ENCODE results near the gene HEATR5A. TPM values are rescaled to one million over a fixed set of nuclear protein-coding genes. Genes with fewer than 3 reads are reported as not detected.
A peak's percentile ranks its signal among the peaks of the same experiment; 100 is the strongest.

HEATR5A gene
- total and polyA plus RNA-seq, 2 of the 13 experiments (the other 11 are each of a cell fraction or from before 2014, with no cell fraction given): 36.4 to 105 TPM

- TF ChIP-seq ZNF331 (CRISPR knock-in tag; IDR thresholded peaks at IDR 0.05) (peak; percentile 9; the same call in 1 of the 2 replicates), RFXANK (CRISPR knock-in tag; IDR thresholded peaks at IDR 0.05) (0 out of 2 replicates have a peak, but pooled peaks have one; percentile 3), MYC (CRISPR knock-in tag; IDR thresholded peaks at IDR 0.05; ENCODE audit: borderline replicate concordance) (peak; percentile 51; the same call in 1 of the 2 replicates), ZZZ3 (CRISPR knock-in tag; IDR thresholded peaks at IDR 0.05; ENCODE audit: borderline replicate concordance) (no peak), TRIM22 (IDR thresholded peaks at IDR 0.05) (no peak), MLXIP (CRISPR knock-in tag; IDR thresholded peaks at IDR 0.05; ENCODE audit: borderline replicate concordance) (peak; percentile 13; the same call in 1 of the 2 replicates), GZF1 (CRISPR knock-in tag; IDR thresholded peaks at IDR 0.05) (peak; percentile 8; the same call in 1 of the 2 replicates), ELF4 (CRISPR knock-in tag; IDR thresholded peaks at IDR 0.05; ENCODE audit: borderline replicate concordance) (peak; percentile 88; the same call in 1 of the 2 replicates), KDM4B (CRISPR knock-in tag; IDR thresholded peaks at IDR 0.05) (no peak), ZBTB4 (CRISPR knock-in tag; IDR thresholded peaks at IDR 0.05; ENCODE audit: borderline replicate concordance) (peak; percentile 57), KDM5A (IDR thresholded peaks at IDR 0.05; ENCODE audit: borderline replicate concordance, low read length) (peak; percentile 65; the same call in 1 of the 2 replicates)
- TF ChIP-seq, protein P1, sequence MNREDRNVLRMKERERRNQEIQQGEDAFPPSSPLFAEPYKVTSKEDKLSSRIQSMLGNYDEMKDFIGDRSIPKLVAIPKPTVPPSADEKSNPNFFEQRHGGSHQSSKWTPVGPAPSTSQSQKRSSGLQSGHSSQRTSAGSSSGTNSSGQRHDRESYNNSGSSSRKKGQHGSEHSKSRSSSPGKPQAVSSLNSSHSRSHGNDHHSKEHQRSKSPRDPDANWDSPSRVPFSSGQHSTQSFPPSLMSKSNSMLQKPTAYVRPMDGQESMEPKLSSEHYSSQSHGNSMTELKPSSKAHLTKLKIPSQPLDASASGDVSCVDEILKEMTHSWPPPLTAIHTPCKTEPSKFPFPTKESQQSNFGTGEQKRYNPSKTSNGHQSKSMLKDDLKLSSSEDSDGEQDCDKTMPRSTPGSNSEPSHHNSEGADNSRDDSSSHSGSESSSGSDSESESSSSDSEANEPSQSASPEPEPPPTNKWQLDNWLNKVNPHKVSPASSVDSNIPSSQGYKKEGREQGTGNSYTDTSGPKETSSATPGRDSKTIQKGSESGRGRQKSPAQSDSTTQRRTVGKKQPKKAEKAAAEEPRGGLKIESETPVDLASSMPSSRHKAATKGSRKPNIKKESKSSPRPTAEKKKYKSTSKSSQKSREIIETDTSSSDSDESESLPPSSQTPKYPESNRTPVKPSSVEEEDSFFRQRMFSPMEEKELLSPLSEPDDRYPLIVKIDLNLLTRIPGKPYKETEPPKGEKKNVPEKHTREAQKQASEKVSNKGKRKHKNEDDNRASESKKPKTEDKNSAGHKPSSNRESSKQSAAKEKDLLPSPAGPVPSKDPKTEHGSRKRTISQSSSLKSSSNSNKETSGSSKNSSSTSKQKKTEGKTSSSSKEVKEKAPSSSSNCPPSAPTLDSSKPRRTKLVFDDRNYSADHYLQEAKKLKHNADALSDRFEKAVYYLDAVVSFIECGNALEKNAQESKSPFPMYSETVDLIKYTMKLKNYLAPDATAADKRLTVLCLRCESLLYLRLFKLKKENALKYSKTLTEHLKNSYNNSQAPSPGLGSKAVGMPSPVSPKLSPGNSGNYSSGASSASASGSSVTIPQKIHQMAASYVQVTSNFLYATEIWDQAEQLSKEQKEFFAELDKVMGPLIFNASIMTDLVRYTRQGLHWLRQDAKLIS (CRISPR knock-in tag; IDR thresholded peaks at IDR 0.05): peak; percentile 27; the same call in 1 of the 2 replicates
- TF ChIP-seq, protein P2, sequence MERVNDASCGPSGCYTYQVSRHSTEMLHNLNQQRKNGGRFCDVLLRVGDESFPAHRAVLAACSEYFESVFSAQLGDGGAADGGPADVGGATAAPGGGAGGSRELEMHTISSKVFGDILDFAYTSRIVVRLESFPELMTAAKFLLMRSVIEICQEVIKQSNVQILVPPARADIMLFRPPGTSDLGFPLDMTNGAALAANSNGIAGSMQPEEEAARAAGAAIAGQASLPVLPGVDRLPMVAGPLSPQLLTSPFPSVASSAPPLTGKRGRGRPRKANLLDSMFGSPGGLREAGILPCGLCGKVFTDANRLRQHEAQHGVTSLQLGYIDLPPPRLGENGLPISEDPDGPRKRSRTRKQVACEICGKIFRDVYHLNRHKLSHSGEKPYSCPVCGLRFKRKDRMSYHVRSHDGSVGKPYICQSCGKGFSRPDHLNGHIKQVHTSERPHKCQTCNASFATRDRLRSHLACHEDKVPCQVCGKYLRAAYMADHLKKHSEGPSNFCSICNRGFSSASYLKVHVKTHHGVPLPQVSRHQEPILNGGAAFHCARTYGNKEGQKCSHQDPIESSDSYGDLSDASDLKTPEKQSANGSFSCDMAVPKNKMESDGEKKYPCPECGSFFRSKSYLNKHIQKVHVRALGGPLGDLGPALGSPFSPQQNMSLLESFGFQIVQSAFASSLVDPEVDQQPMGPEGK (CRISPR knock-in tag; IDR thresholded peaks at IDR 0.05): peak; percentile 19; the same call in 1 of the 2 replicates
These were observed 161.8 kb downstream of the HEATR5A start (continued) for GRCh38 chr14:31258427-31259039.
